ENCODE measurements around the gene AOPEP.
"Not testable (repeated sequence)": the region's sequence is repeated elsewhere in the genome, so short reads cannot be mapped to it uniquely, and the experiment has no call there.

AOPEP gene

DNA sequence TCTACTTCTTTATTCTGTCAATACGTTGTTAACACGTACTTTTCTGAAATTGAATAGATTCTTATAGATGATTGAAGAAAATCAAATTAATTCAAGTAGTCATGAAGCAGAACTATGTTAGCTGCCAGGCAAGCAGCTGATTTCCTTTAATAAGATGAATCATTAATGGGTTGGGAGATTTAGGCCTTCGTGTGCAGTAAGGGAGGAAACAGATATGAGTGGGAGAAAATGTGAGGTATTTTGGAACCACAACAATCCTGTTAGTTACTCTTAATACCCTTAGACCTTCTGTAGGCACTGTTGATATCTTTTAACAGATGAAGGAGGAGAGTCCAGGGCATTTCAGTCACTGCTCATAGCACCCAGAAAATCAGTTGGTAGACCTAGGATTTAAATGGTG lies 121.0 kb downstream of the AOPEP start:
- no peak for TF ChIP-seq EZH2phosphoT487 (IDR thresholded peaks at IDR 0.05; ENCODE audit: borderline replicate concordance, low read length)
- no peak for TF ChIP-seq CTCF (IDR thresholded peaks at IDR 0.05; ENCODE audit: low read depth, low read length, poor library complexity, severe bottlenecking)
- Histone ChIP-seq H3F3A (ENCODE audit: control insufficient read depth, insufficient read depth) (no peaks in the 10 kb centered on the region), H3K79me2 (ENCODE audit: control insufficient read depth, low read length) (no peaks in the 10 kb centered on the region), H3K9me2 (replicated peaks; ENCODE audit: control insufficient read depth, low read length) (no peaks in the 10 kb centered on the region), H3K27me3 (ENCODE audit: control insufficient read depth, low read length) (no peaks in the 10 kb centered on the region), H3K4me3 (ENCODE audit: low read length) (no peak overlapping the region), H3K36me3 (ENCODE audit: control insufficient read depth, low read length) (no peaks in the 10 kb centered on the region), H4K20me1 (ENCODE audit: control insufficient read depth, insufficient read depth, low read depth, low read length) (no peaks in the 10 kb centered on the region), H3K4me2 (ENCODE audit: low read length) (no peak overlapping the region), H3K27ac (ENCODE audit: low read depth, low read length) (no peak overlapping the region), H3K4me1 (ENCODE audit: control insufficient read depth, low read length) (no peaks in the 10 kb centered on the region), H3K9me3 (ENCODE audit: control insufficient read depth, insufficient read depth, low read length) (no peaks in the 10 kb centered on the region)

- not testable (repeated sequence) for H3K4me1 ChIP-seq (ENCODE audit: control insufficient read depth, low read length); H3K27me3 ChIP-seq (ENCODE audit: control insufficient read depth, low read length); H3K9me2 ChIP-seq (replicated peaks; ENCODE audit: control insufficient read depth, low read length); H3K4me2 ChIP-seq (ENCODE audit: low read length); H3K27ac ChIP-seq (ENCODE audit: low read depth, low read length); H3K9me3 ChIP-seq (ENCODE audit: control insufficient read depth, insufficient read depth, low read length); H4K20me1 ChIP-seq (ENCODE audit: control insufficient read depth, insufficient read depth, low read depth, low read length); H3K79me2 ChIP-seq (ENCODE audit: control insufficient read depth, low read length); H3K4me3 ChIP-seq (ENCODE audit: low read length); H3K36me3 ChIP-seq (ENCODE audit: control insufficient read depth, low read length); H3F3A ChIP-seq (ENCODE audit: control insufficient read depth, insufficient read depth)
These were observed 122.3 kb downstream of the AOPEP start for GRCh38 chr9:94848791-94849190.

DNA sequence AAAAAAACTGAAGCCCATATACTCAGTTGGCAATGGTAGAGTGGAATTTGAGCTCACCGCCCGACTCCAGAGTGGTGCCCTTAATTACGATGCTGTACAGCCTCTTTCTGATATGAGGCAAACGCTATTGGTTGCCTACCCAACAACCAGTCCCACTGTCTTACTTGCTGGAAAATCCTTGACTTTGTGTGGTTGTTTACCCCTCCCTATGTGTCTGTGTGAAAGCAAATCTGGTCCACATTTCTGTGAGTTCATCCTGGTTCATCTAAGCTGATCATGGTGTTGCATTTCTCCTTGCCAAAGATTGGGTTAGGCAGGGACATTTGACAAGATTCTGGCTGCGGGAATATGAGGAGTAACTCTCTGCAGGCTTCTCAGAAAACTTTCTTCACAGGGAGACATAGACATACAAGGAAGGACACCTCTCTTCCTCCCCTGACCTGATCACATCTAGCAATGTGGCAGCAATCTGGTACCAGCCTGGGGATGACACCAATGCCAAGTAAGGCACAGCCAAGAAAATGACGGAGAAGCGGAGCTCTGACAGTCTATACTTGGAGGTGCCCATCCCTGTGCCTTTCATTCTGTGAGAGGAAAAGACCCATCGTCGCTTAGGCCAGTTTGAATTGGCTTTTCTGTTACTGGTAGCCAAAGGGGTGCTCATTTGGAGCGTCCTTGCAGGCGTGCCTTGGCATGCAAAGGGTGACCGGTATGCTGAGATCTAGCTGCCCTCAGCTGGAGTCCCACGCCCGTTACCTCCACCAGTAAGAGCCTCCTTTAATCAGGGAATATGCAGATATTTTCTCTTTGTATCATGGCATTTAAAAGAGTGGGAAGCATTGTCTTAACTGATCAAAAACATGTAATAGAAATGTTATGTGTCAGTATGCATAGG lies 124.3 kb downstream of the AOPEP start:
- no peaks in the 10 kb centered on the region for H3K9me2 ChIP-seq (replicated peaks; ENCODE audit: control insufficient read depth, low read length)
- H3F3A ChIP-seq (ENCODE audit: control insufficient read depth, insufficient read depth): no peaks in the 10 kb centered on the region
- H3K27me3 ChIP-seq (ENCODE audit: control insufficient read depth, low read length): no peaks in the 10 kb centered on the region
- no peaks in the 10 kb centered on the region for H3K4me1 ChIP-seq (ENCODE audit: control insufficient read depth, low read length)
- H3K36me3 ChIP-seq (ENCODE audit: control insufficient read depth, low read length): no peaks in the 10 kb centered on the region
- H4K20me1 ChIP-seq (ENCODE audit: control insufficient read depth, insufficient read depth, low read depth, low read length): no peaks in the 10 kb centered on the region
- no peak overlapping the region for H3K4me3 ChIP-seq (ENCODE audit: low read length)
- H3K27ac ChIP-seq (ENCODE audit: low read depth, low read length): no peak overlapping the region
- no peak overlapping the region for H3K4me2 ChIP-seq (ENCODE audit: low read length)
- no peaks in the 10 kb centered on the region for H3K9me3 ChIP-seq (ENCODE audit: control insufficient read depth, insufficient read depth, low read length)
- TF ChIP-seq EZH2phosphoT487 (IDR thresholded peaks at IDR 0.05; ENCODE audit: borderline replicate concordance, low read length) (no peak), CTCF (IDR thresholded peaks at IDR 0.05; ENCODE audit: low read depth, low read length, poor library complexity, severe bottlenecking) (no peak)
- H3K79me2 ChIP-seq (ENCODE audit: control insufficient read depth, low read length): no peaks in the 10 kb centered on the region

DNA sequence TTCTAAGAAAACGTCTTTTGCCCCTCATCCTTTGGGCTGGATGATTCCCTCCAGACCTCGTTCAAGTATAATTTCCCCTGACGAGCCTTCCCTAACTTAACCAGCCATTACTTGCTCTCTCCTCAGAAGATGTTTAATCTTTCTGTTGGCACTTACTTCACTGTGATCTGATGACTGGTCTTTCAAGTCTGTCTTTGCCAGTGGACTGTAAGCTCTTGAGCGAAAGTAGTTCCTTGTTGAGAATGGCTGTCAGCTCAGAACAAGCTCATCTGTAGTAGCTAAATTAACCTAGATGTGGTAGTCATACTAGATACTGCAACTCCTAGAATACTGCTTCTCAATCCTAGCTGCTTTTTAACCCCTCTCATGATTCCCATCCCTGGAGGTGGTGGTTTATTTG lies 125.0 kb downstream of the AOPEP start:
- H3K79me2 ChIP-seq (ENCODE audit: control insufficient read depth, low read length): no peaks in the 10 kb centered on the region
- no peak overlapping the region for H3K4me3 ChIP-seq (ENCODE audit: low read length)
- no peaks in the 10 kb centered on the region for H3K27me3 ChIP-seq (ENCODE audit: control insufficient read depth, low read length)
- H3K9me2 ChIP-seq (replicated peaks; ENCODE audit: control insufficient read depth, low read length): no peaks in the 10 kb centered on the region
- no peaks in the 10 kb centered on the region for H4K20me1 ChIP-seq (ENCODE audit: control insufficient read depth, insufficient read depth, low read depth, low read length)
- H3F3A ChIP-seq (ENCODE audit: control insufficient read depth, insufficient read depth): no peaks in the 10 kb centered on the region
- H3K36me3 ChIP-seq (ENCODE audit: control insufficient read depth, low read length): no peaks in the 10 kb centered on the region
- no peak overlapping the region for H3K27ac ChIP-seq (ENCODE audit: low read depth, low read length)
- no peaks in the 10 kb centered on the region for H3K9me3 ChIP-seq (ENCODE audit: control insufficient read depth, insufficient read depth, low read length)
- no peak overlapping the region for H3K4me2 ChIP-seq (ENCODE audit: low read length)
- TF ChIP-seq CTCF (IDR thresholded peaks at IDR 0.05; ENCODE audit: low read depth, low read length, poor library complexity, severe bottlenecking) (no peak), EZH2phosphoT487 (IDR thresholded peaks at IDR 0.05; ENCODE audit: borderline replicate concordance, low read length) (no peak)
- no peaks in the 10 kb centered on the region for H3K4me1 ChIP-seq (ENCODE audit: control insufficient read depth, low read length)

All from DOHH2 (cell line).